Islet precursor cell (in vitro differentiated cells): ENCODE measurements around the gene AVEN.
"Not testable (repeated sequence)": the region's sequence is repeated elsewhere in the genome, so short reads cannot be mapped to it uniquely, and the experiment has no call there.

ENCODE experiments used
- DNase-seq: peaks from one replicate; pipeline ENCODE4 v3.0.0-alpha.2; 2018

AVEN gene

GRCh38 chr15:34038871-34039789 lies at the start of gene AVEN:
AVEN (minus strand) TSS chr15:34039204; CDS start chr15:34039046, 158 bp downstream.
- peak; percentile 73 for DNase-seq

- no peak for DNase-seq
These were observed 46.7 kb upstream of the AVEN start for GRCh38 chr15:34085746-34086145.

GRCh38 chr15:34084086-34084485 lies 45.1 kb upstream of the AVEN start:
- DNase-seq = no peak

- DNase-seq = no peak
These were observed 40.9 kb upstream of the AVEN start for GRCh38 chr15:34079904-34080303.

GRCh38 chr15:34078900-34079299 lies 39.9 kb upstream of the AVEN start:
- DNase-seq = no peak

GRCh38 chr15:34076785-34077184 lies 37.8 kb upstream of the AVEN start:
- no peak for DNase-seq

- DNase-seq = no peak
These were observed 31.0 kb upstream of the AVEN start for GRCh38 chr15:34070003-34070402.

- DNase-seq = no peak
These were observed 26.9 kb upstream of the AVEN start for GRCh38 chr15:34065941-34066340.

GRCh38 chr15:34065261-34065660 lies 26.3 kb upstream of the AVEN start:
- DNase-seq = no peak

- no peak for DNase-seq
These were observed 25.4 kb upstream of the AVEN start for GRCh38 chr15:34064438-34064837.

GRCh38 chr15:34059946-34060345 lies 20.9 kb upstream of the AVEN start:
- DNase-seq = no peak

- no peak for DNase-seq
These were observed 20.5 kb upstream of the AVEN start for GRCh38 chr15:34059476-34059875.

GRCh38 chr15:34056911-34057310 lies 17.9 kb upstream of the AVEN start:
- DNase-seq = no peak

- DNase-seq = no peak
These were observed 17.0 kb upstream of the AVEN start for GRCh38 chr15:34055868-34056595.

GRCh38 chr15:34054081-34054707 lies 15.2 kb upstream of the AVEN start:
- DNase-seq = no peak

GRCh38 chr15:34050385-34050784 lies 11.4 kb upstream of the AVEN start:
- DNase-seq = not testable (repeated sequence)

GRCh38 chr15:34049112-34049511 lies 10.1 kb upstream of the AVEN start:
- peak; percentile 68 for DNase-seq

- DNase-seq = no peak
These were observed 9.1 kb upstream of the AVEN start for GRCh38 chr15:34047893-34048775.

- no peak for DNase-seq
These were observed 7.6 kb upstream of the AVEN start for GRCh38 chr15:34046471-34047145.

- DNase-seq = no peak
These were observed 4.8 kb upstream of the AVEN start for GRCh38 chr15:34043813-34044212.

- DNase-seq = no peak
These were observed 4.4 kb upstream of the AVEN start for GRCh38 chr15:34043391-34043790.

- DNase-seq = no peak
These were observed 748 bp upstream of the AVEN start for GRCh38 chr15:34039790-34040113.
